ENCODE measurements around the gene DLGAP4. TPM values are rescaled to one million over a fixed set of nuclear protein-coding genes. Genes with fewer than 3 reads are reported as not detected.

Gene DLGAP4
- total and polyA plus RNA-seq, 2 of the 13 experiments (the other 11 are each of a cell fraction or from before 2014, with no cell fraction given), result 15.2 to 26.7 TPM

- TF ChIP-seq ZNF615 (CRISPR knock-in tag; IDR thresholded peaks at IDR 0.05; ENCODE audit: borderline replicate concordance) (no peak), ONECUT2 (CRISPR knock-in tag; IDR thresholded peaks at IDR 0.05) (no peak), SALL1 (CRISPR knock-in tag; IDR thresholded peaks at IDR 0.05) (0 out of 2 replicates have a peak, but pooled peaks have one; percentile 19), SKIL (CRISPR knock-in tag; IDR thresholded peaks at IDR 0.05; ENCODE audit: borderline replicate concordance) (no peak), ZNF687 (CRISPR knock-in tag; IDR thresholded peaks at IDR 0.05) (peak; percentile 39), ELF4 (CRISPR knock-in tag; IDR thresholded peaks at IDR 0.05; ENCODE audit: borderline replicate concordance) (no peak), TFDP2 (CRISPR knock-in tag; IDR thresholded peaks at IDR 0.05) (0 out of 2 replicates have a peak, but pooled peaks have one; percentile 42), PHF5A (CRISPR knock-in tag; IDR thresholded peaks at IDR 0.05; ENCODE audit: low read depth, unreplicated experiment) (no peak), TCF12 (IDR thresholded peaks at IDR 0.05) (no peak), TCF12 (CRISPR knock-in tag; IDR thresholded peaks at IDR 0.05) (no peak), ZNF770 (CRISPR knock-in tag; IDR thresholded peaks at IDR 0.05) (no peak), HNF1B (CRISPR knock-in tag; IDR thresholded peaks at IDR 0.05) (no peak), TBX3 (IDR thresholded peaks at IDR 0.05; ENCODE audit: borderline replicate concordance) (no peak)
These were observed 57.0 kb downstream of the DLGAP4 start (continued) for GRCh38 chr20:36362978-36363713.

Data from HepG2 (cell line).